Cardiac muscle cell (in vitro differentiated cells and primary cell): Measurements from ENCODE around the gene ARID4B. TPM values are rescaled to one million over a fixed set of nuclear protein-coding genes. Genes with fewer than 3 reads are reported as not detected.
A peak's percentile ranks its signal among the peaks of the same experiment; 100 is the strongest.
"Not testable (repeated sequence)": the region's sequence is repeated elsewhere in the genome, so short reads cannot be mapped to it uniquely, and the experiment has no call there.

ENCODE experiments used
- DNase-seq, 2 donors: peaks; one replicate each; pipeline versions ENCODE4 v3.0.0 to v3.0.0-alpha.2; 2010 to 2017; ENCODE audit warnings: low read depth in 1 of 2, low spot score in 1 of 2
- H3K27ac ChIP-seq: fragments of 200-600 bp; sonication (generic); 2 replicates; pipeline ENCODE4 v1.5.1; 2016
- H3K27me3 ChIP-seq: fragments of 200-600 bp; sonication (generic); 2 replicates; pipeline ENCODE4 v1.6.0; 2016; ENCODE audit warnings: control low read depth
- H3K36me3 ChIP-seq: fragments of 200-600 bp; sonication (generic); 2 replicates; pipeline ENCODE4 v1.5.1; 2016; ENCODE audit warnings: control low read depth
- H3K4me1 ChIP-seq: fragments of 200-600 bp; sonication (generic); 2 replicates; pipeline ENCODE4 v1.8.1; 2017; ENCODE audit warnings: low read depth, mild to moderate bottlenecking, mixed run types
- H3K4me3 ChIP-seq: fragments of 200-600 bp; sonication (generic); 2 replicates; pipeline ENCODE4 v1.5.1; 2016; ENCODE audit warnings: mild to moderate bottlenecking
- H3K9me3 ChIP-seq: fragments of 200-600 bp; sonication (generic); 2 replicates; pipeline ENCODE4 v1.5.1; 2017; ENCODE audit warnings: low read depth, mild to moderate bottlenecking, control low read depth
- polyA plus RNA-seq: library from polyadenylated mRNA; unstranded; fragments of >200 nt; fragmentation: Nextera tagmentation; extraction: Ambion mirVana; gene quantifications from 2 replicates; pipeline ENCODE4 v1.2.1, GENCODE V29; 2016
- total RNA-seq: library from RNA; depleted of rRNA; stranded (reverse); fragments of >200 nt; gene quantifications from 2 replicates; pipeline ENCODE4 v1.2.3, GENCODE V29; 2016
- TF ChIP-seq, protein P1 (sequence below): IDR thresholded peaks from 2 replicates; pipeline ENCODE4 v1.5.1; 2012; ENCODE audit warnings: low read depth, mild to moderate bottlenecking, low read length

ARID4B gene
- total and polyA plus RNA-seq, 2 experiments from 2014 or later = 33.8 to 37.9 TPM

DNA sequence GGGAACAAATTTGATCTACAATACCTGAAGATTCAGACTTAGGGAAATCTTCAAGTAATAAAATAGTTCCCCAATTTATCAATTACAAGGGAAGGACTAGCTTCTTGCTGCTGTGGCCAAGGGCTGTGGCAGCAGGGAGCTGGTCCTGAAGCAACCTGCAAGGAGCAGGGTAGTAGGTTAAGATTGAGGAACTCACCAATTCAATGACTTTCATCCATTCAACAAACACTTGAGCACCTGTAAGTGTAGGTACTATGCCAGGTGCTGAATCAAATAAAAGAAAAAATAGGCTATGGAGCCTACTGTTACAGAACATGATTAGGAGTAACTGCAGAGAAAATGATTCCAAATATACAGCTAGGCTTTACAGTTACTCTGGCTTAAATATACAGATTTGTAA is 102.7 kb downstream of the ARID4B start:
- no peak for DNase-seq
- no peak overlapping the region for H3K4me3 ChIP-seq
- TF ChIP-seq, protein P1, sequence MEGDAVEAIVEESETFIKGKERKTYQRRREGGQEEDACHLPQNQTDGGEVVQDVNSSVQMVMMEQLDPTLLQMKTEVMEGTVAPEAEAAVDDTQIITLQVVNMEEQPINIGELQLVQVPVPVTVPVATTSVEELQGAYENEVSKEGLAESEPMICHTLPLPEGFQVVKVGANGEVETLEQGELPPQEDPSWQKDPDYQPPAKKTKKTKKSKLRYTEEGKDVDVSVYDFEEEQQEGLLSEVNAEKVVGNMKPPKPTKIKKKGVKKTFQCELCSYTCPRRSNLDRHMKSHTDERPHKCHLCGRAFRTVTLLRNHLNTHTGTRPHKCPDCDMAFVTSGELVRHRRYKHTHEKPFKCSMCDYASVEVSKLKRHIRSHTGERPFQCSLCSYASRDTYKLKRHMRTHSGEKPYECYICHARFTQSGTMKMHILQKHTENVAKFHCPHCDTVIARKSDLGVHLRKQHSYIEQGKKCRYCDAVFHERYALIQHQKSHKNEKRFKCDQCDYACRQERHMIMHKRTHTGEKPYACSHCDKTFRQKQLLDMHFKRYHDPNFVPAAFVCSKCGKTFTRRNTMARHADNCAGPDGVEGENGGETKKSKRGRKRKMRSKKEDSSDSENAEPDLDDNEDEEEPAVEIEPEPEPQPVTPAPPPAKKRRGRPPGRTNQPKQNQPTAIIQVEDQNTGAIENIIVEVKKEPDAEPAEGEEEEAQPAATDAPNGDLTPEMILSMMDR = no peak
- no peaks in the 10 kb centered on the region for H3K4me1 ChIP-seq
- H3K27me3 ChIP-seq = no peaks in the 10 kb centered on the region
- H3K36me3 ChIP-seq = peaks cover 52% of the 10 kb centered on the region
- no peaks in the 10 kb centered on the region for H3K9me3 ChIP-seq
- no peak overlapping the region for H3K27ac ChIP-seq

DNA sequence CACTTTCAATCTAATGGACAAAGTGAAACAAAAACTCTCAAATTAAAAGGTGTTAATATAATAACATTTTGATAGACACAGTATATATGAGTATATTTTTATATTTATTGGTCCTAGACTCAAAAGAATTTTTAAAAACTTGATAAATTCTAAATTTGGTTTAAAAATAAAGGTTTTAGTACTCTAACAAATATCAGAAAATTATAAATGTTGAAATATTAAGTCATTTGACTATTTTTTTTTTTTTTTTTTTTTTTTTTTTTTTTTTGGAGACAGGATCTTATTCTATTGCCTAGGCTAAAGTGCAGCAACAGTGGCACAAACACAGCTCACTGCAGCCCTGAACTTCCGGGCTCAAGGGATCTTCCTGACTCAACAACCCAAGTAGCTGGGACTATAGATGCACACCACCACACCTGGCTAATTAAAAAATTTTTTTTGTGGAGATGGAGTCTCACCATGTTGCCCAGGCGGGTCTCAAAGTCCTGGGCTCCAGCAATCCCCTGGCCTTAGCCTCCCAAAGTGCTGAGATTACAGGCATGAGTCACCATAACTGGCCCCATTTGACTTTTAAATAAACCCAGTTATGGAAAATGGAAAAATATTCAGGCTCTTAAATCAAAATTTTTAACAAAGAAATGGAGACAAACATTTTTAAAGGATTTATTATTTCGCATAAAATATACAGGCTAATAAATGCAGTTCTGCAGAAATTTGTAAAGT is 106.2 kb downstream of the ARID4B start:
- no peaks in the 10 kb centered on the region for H3K27me3 ChIP-seq
- H3K36me3 ChIP-seq = peaks cover 52% of the 10 kb centered on the region
- TF ChIP-seq, protein P1 = no peak

DNA sequence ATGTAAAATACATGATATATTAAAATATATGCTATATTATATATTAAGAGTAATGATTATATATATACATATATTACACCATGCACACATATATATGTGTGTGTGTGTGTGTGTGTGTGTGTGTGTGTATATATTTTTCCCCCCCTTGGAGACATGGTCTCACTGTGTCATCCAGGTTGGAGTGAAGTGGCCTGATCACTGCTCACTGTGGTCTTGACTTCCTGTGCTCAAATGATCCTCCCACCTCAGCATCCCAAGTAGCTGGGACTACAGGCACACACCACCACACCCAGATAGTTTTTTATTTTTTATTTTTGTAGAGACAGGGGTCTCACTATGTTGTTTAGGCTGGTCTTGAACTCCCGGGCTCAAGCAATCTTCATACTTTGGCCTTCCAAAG is 112.5 kb downstream of the ARID4B start:
- no peaks in the 10 kb centered on the region for H3K4me1 ChIP-seq
- H3K27ac ChIP-seq = no peak overlapping the region
- no peaks in the 10 kb centered on the region for H3K9me3 ChIP-seq
- no peaks in the 10 kb centered on the region for H3K27me3 ChIP-seq
- H3K36me3 ChIP-seq = peaks cover 46% of the 10 kb centered on the region
- DNase-seq = no peak
- TF ChIP-seq, protein P1 = no peak
- H3K4me3 ChIP-seq = no peak overlapping the region

More for the DNA sequence above, 106.2 kb downstream of the ARID4B start:
- H3K4me3 ChIP-seq = no peak overlapping the region
- H3K27ac ChIP-seq = no peak overlapping the region
- DNase-seq = no peak
- H3K4me1 ChIP-seq = no peaks in the 10 kb centered on the region
- no peaks in the 10 kb centered on the region for H3K9me3 ChIP-seq

DNA sequence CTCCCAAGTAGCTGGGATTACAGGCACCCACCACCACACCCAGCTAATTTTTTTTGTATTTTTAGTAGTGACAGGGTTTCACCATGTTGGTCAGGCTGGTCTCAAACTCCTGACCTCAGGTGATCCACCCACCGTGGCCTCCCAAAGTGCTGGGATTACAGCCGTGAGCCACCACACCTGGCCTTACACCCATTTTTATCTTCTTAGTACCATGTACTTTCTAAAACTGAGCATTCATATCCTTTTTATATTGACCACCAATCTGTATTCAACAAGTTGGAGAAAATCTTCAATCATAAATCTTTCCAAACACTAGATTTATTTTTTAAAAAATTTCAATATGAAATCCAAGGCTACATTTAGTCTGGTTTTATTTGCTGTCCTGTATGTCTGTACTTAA is 113.0 kb downstream of the ARID4B start:
- peaks cover 46% of the 10 kb centered on the region for H3K36me3 ChIP-seq
- not testable (repeated sequence) for H3K9me3 ChIP-seq, H3K4me1 ChIP-seq, DNase-seq, H3K27me3 ChIP-seq, H3K4me3 ChIP-seq, H3K27ac ChIP-seq

DNA sequence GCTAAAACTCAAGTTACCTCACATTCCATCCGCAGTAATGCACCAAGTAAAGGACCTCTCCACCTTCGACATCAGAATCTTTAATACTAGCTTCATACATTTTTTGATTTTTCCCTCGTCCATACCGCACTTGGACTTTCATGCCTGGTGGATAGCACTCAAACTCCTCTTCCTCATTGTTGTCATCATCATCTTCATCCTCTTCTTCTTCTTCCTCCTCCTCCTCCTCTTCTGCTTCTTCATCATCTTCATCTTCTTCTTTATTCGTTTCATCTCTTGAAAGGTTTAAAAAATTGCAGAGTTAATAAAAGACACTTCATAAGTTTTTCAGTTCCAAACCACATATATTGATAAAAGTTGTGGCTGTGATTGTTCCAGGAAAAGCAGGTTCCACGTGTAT is 114.2 kb downstream of the ARID4B start:
- no peaks in the 10 kb centered on the region for H3K9me3 ChIP-seq
- TF ChIP-seq, protein P1 = no peak

DNA sequence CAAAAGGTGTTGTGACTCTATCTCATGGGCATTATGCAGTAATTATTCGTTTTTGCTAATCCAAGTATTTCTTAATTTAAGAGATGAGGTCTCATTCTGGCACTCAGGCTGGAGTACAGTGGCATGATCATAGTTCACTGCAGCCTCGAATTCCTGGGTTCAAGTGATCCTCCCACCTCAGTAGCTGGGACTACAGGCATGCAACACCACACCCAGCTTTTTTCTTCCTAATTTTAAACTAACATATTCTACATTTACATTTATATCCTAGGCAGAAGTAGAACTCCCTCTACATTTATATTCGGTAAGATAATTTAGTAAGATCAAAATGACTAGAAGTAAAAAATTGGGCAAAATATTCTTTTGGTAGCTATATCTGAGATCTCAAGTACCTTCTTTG is 116.5 kb downstream of the ARID4B start:
- Histone ChIP-seq H3K9me3 (no peaks in the 10 kb centered on the region), H3K4me1 (no peaks in the 10 kb centered on the region), H3K4me3 (no peak overlapping the region), H3K36me3 (peaks cover 50% of the 10 kb centered on the region), H3K27ac (no peak overlapping the region), H3K27me3 (no peaks in the 10 kb centered on the region)
- TF ChIP-seq, protein P1 = no peak
- DNase-seq = no peak

More for the DNA sequence above, 114.2 kb downstream of the ARID4B start:
- Histone ChIP-seq H3K36me3 (peaks cover 44% of the 10 kb centered on the region), H3K4me1 (no peaks in the 10 kb centered on the region), H3K27ac (peak overlapping the region; percentile 54), H3K27me3 (no peaks in the 10 kb centered on the region), H3K4me3 (no peak overlapping the region)
- no peak for DNase-seq
